Measurements from ENCODE around the gene CRADD. TPM values are rescaled to one million over a fixed set of nuclear protein-coding genes. Genes with fewer than 3 reads are reported as not detected.
A peak's percentile ranks its signal among the peaks of the same experiment; 100 is the strongest.

Gene CRADD
- total RNA-seq, 2 donors from 2014 or later: 27.2 to 75.2 TPM

- intact Hi-C loops (cut with DNase I): no loop called here
- Histone ChIP-seq H3K27ac (no peak overlapping the region), H3K4me3 (no peak overlapping the region), H3K27me3 (no peaks in the 10 kb centered on the region), H3K4me1 (no peaks in the 10 kb centered on the region), H3K36me3 (replicated peaks in 1 of 2; ENCODE audit: insufficient read depth in 1 of 2, low read depth in 2 of 2) (no peaks in the 10 kb centered on the region), H3K9me3 (no peaks in the 10 kb centered on the region)
- WGBS, 2 donors: 80 to 87% methylated on average over 6 of the region's 6 CpGs
- ATAC-seq: peak; percentile 12
- TF ChIP-seq CTCF (IDR thresholded peaks at IDR 0.05): no peak
- TF ChIP-seq POLR2A (IDR thresholded peaks at IDR 0.05): no peak
- DNase-seq: no peak
These were observed 241.1 kb downstream of the CRADD start for GRCh38 chr12:93918262-93918661.

DNA sequence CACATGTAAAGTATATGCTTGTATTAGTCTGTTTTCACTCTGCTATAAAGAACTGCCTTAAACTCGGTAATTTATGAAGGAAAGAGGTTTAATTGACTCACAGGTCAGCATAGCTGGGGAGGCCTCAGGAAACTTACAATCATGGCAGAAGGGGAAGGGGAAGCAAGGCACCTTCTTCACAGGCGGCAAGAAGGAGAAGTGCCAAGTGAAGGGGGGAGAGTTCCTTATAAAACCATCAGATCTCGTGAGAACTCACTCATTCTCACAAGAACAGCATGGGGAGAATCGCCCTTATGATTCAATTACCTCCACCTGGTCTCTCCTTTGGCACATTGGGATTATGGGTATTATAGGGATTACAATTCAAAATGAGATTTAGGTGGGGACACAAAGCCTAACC lies 241.7 kb downstream of the CRADD start:
- H3K27me3 ChIP-seq: no peaks in the 10 kb centered on the region
- no peak for DNase-seq
- WGBS, 2 donors: 77 to 85% methylated on average over 4 of the region's 4 CpGs

GRCh38 chr12:93921521-93921920 lies 244.3 kb downstream of the CRADD start:
- no peaks in the 10 kb centered on the region for H3K27me3 ChIP-seq
- no peak overlapping the region for H3K27ac ChIP-seq
- H3K4me1 ChIP-seq: no peaks in the 10 kb centered on the region
- H3K4me3 ChIP-seq: no peak overlapping the region
- 74 to 80% methylated on average over 3 of the region's 3 CpGs for WGBS, 2 donors
- ATAC-seq (no peak), DNase-seq (no peak)
- no peaks in the 10 kb centered on the region for H3K36me3 ChIP-seq (replicated peaks in 1 of 2; ENCODE audit: insufficient read depth in 1 of 2, low read depth in 2 of 2)
- H3K9me3 ChIP-seq: peaks cover 0 to 10% (median 0%) of the 10 kb centered on the region in 3 donors
- intact Hi-C loops (cut with DNase I): no loop called here
- TF ChIP-seq CTCF (IDR thresholded peaks at IDR 0.05) (no peak), POLR2A (IDR thresholded peaks at IDR 0.05) (no peak)

More for the DNA sequence above, 241.7 kb downstream of the CRADD start:
- no peak for ATAC-seq
- Histone ChIP-seq H3K9me3 (no peaks in the 10 kb centered on the region), H3K27ac (no peak overlapping the region), H3K36me3 (replicated peaks in 1 of 2; ENCODE audit: insufficient read depth in 1 of 2, low read depth in 2 of 2) (no peaks in the 10 kb centered on the region), H3K4me1 (no peaks in the 10 kb centered on the region), H3K4me3 (no peak overlapping the region)
- intact Hi-C loops (cut with DNase I): no loop called here
- no peak for TF ChIP-seq CTCF (IDR thresholded peaks at IDR 0.05)
- no peak for TF ChIP-seq POLR2A (IDR thresholded peaks at IDR 0.05)

DNA sequence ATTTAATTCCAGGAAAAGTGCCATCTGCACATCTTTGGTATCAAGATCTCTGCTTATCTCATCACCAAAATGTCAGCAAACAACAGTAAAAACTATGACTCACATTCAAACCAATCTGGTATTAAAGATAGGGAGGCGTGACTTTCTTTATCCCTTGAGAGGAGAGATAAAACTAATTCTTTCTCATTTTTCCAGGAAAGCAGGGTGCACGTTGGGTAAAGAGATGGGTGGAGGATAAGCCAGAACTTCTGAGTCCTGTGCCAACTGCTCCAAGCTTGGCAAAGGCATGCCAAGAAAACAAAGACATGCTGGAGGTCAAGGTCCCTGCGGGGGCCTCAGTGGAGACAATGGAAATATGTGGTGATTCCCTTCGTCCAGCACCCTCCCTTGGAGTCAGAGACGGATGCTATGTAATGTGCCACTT lies 245.4 kb downstream of the CRADD start:
- H3K4me3 ChIP-seq: no peak overlapping the region
- no peaks in the 10 kb centered on the region for H3K27me3 ChIP-seq
- no peaks in the 10 kb centered on the region for H3K4me1 ChIP-seq
- ATAC-seq (no peak), DNase-seq (no peak)
- H3K36me3 ChIP-seq (replicated peaks in 1 of 2; ENCODE audit: insufficient read depth in 1 of 2, low read depth in 2 of 2): no peaks in the 10 kb centered on the region
- H3K9me3 ChIP-seq: peaks cover 0 to 10% (median 0%) of the 10 kb centered on the region in 3 donors
- intact Hi-C loops (cut with DNase I): no loop called here
- 56 to 64% methylated on average over 5 of the region's 5 CpGs for WGBS, 2 donors
- no peak overlapping the region for H3K27ac ChIP-seq
- no peak for TF ChIP-seq POLR2A (IDR thresholded peaks at IDR 0.05)
- no peak for TF ChIP-seq CTCF (IDR thresholded peaks at IDR 0.05)

GRCh38 chr12:93924367-93924766 lies 247.2 kb downstream of the CRADD start:
- Histone ChIP-seq H3K4me1 (no peaks in the 10 kb centered on the region), H3K27ac (no peak overlapping the region), H3K9me3 (peaks cover 0 to 10% (median 0%) of the 10 kb centered on the region in 3 donors), H3K4me3 (no peak overlapping the region), H3K36me3 (replicated peaks in 1 of 2; ENCODE audit: insufficient read depth in 1 of 2, low read depth in 2 of 2) (no peaks in the 10 kb centered on the region), H3K27me3 (no peaks in the 10 kb centered on the region)
- intact Hi-C loops (cut with DNase I): no loop called here
- ATAC-seq (no peak), DNase-seq (no peak)
- TF ChIP-seq CTCF (IDR thresholded peaks at IDR 0.05): no peak

All from body of pancreas (tissue), 4 donors.